ENCODE results near the gene NSMCE1.
"Not testable (repeated sequence)": the region's sequence is repeated elsewhere in the genome, so short reads cannot be mapped to it uniquely, and the experiment has no call there.

Gene NSMCE1

DNA sequence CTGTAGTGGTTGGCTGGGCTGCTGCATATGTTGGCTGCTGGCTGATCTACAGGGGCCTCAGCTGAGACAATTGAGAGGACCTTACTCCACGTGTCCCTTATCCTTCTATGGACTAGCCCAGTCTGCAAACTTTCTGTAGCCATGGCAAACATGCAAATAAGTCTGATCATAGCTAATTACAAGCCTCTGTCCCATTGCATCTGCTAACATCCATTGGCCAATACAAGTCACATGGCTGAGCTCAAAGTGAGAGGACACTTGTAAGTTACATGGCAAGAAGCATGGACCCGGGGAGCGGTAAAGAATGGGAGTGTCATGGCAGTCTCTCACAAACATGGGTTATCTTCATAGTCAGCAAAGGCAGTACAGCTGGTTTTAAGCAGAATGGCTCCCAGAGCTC lies 33.6 kb upstream of the NSMCE1 start:
- DNase-seq = no peak

DNA sequence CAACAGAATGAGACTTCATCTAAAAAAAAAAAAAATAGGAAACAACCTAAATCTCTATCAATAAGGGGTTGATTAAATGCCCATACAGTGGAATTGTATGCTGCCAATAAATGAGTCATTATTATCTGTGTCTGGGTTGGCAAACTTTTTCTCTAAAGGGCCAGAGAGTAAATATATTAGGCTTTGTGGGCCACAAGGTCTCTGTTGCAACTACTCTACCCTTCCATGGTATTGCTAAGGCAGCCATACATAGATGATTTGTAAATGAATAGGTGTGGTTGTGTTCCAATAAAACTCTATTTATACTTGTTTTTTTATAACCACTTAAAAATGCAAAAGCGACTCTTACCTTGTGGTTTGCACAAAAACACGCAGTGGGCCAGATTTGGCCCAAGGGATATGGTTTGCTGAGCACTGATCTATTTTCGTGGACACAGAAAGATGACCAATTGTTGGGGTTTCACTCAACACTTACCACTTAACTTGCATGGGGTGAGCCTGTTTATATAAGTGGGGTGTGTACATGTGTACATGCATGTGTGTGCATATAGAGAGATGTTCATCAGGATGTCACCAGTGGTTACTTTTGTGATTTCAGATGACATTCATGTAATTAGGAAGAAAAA lies 32.8 kb upstream of the NSMCE1 start:
- no peak for DNase-seq

DNA sequence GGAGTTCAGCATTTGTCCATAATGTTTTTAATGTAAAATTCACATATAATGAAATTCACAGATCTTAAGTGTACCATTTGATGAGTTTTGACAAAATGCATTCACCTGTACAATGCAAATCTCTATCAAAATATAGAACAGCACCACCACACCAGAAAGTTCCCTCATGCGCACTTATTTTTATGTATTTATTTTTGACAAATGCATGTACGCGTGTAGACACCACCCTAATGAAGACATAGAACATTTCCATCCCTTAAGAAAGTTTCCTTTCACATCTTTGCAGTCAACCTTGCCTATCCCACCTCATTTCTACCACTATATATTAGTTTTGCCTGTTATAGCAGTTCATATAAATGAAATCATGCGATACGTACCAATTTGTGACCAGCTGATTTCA lies 29.6 kb upstream of the NSMCE1 start:
- no peak for DNase-seq

DNA sequence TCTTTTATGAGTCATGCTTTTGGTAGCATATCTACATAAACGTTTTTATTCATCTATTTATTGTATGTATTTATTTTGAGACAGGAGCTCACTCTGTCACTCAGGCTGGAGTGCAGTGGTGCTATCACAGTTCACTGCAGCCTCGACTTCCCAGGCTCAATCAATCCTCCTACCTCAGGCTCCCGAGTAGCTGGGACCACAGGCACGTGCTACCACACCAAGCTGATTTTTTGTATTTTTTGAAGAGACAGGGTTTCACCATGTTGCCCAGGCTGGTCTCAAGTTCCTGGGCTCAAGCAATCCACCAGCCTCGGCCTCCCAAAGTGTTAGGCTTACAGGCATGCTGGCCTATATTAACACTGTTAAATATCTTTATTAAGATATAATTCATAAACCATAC lies 24.8 kb upstream of the NSMCE1 start:
- no peak for DNase-seq

DNA sequence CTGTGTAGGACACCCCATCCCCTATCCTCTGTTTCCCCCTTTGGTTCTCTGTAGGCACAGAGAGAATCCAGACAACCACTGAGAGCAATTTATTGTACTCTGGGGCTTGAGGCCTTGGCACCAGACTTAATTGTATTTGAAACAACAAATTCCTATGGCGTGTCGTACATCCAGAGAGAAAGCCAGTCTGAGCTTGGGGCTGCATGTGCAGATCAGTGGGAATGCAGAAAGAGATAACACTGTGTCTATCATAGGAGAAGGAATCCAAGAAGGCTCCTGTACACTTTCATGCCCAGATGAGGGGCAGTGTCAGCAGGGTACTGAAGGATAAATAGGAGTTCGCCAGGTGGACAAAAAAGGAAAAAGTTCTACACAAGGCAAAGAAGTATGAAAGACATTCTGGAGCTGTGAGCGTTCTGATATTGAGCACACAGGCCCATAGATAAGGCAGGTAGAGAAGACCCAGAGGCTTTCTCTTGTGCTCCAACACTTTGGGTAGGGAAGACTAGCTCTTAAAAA lies 23.2 kb upstream of the NSMCE1 start:
- DNase-seq = no peak

DNA sequence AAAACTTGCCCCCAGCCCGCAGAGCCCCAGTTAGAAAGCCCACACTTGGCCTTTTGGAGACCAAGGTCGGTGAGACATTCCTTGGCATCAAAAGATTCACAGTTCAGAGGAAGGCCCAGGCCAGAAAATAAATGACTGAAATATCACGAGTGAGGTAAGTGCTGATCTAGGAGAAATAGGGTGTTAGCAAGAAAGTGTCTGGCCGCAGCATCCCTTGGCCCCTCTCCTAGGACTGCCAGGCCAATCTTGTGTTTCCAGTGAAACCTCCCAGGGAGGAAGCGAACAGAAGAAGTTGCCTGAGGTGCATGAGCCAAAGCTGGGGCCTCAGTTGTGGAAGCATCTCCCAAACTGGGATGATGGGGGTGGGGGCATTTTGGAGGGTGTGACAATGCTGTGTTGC lies 22.5 kb upstream of the NSMCE1 start:
- no peak for DNase-seq

DNA sequence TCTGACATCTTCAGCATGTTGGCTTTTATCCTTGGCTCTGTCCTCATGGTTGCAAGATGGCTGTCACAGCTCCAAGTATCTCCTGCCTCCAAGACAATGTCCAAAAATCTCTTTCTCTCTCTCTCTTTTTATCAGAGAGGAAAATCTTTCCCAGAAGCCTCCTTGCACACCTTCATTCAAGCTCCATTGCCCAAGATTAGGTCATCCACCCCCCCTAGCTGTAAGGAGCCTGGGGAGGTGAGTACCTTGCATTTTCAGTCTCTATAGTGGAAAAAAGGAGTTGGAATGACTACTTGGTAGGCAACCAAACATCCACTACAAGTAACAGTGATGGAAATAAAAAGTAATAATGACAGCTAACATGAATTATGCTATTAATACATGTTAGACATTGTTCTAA lies 22.0 kb upstream of the NSMCE1 start:
- DNase-seq = no peak

DNA sequence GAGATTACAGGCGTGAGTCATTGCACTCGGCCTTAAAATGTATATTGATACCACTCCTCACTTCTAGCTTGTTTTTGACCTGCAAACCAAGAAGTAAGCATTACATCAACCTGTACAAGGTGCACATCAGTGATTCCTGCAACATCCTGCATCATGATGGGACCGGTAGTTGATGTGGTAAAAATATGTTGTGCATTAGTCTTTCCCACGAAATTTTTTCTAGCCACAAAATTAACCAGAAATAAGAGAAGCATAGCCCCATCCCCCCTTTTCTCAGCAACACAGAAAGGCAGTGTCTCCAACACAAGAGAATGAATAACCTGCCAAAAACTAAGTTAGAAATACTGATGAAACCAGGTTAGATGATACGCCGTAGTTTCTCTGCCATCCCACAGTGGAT lies 21.1 kb upstream of the NSMCE1 start:
- no peak for DNase-seq

DNA sequence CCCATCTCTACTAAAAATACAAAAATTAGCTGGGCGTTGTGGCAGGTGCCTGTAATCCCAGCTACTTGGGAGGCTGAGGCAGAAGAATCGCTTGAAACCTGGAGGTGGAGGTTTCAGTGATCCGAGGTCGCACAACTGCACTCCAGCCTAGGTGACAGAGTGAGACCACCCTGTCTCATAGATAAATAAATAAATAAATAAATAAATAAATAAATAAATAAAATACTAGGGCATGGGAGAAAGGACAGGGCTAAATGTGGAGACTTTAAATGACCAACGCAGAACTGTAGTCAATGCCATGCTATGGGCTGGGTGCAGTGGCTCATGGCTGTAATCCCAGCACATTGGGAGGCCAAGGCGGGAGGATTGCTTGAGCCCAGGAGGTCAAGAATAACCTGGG lies 19.7 kb upstream of the NSMCE1 start:
- DNase-seq = not testable (repeated sequence)

DNA sequence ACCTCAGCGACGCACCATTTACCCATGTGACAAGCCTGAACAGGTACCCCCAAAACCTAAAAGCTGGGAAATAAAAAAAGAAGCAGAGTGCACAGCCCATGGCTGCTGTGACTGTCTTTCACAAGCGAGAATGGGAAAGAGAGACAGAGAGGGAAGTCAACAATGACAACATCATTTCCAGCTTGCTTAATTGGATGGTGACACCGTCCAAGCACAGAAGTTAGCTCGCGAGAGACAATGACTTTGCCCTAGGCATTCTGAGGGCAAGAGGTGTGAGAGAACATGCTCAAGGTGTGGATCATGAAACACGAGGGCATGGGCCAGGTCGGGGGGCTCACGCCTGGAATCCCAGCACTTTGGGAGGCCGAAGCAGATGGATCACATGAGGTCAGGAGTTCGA lies 19.3 kb upstream of the NSMCE1 start:
- no peak for DNase-seq

DNA sequence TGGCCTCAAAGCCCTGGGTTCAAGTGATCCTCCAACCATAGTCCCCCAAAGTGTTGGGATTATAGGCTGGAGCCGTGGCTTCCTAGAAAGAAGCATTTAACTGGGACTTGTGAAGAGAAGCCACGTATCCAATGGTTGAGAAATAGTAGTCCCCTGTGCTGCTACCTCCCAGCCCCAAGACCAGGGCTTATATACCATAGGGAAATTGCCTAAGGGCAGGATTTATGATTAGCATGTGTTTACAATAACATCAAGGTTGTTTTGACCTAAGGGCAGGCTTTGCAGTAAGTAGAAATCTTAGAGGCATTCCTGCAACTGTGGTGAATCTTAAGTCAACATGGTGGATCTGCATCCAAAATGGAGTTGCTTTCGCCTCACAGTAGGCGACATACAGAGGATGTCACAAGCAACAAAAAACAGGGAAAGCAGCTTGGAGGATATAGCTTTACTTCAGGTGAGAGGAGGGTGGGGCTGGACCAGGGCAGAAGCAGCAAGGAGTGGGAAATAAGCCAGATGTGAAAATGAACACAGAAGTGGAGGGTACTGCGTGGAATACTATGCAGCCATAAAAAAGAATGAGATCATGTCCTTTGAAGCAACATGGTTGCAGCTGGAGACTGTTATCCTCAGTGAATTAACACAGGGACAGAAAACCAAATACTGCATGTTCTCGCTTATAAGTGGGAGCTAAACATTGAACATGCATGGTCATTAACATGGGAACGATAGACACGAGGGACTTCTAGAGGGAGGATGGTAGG lies 18.7 kb upstream of the NSMCE1 start:
- no peak for DNase-seq

DNA sequence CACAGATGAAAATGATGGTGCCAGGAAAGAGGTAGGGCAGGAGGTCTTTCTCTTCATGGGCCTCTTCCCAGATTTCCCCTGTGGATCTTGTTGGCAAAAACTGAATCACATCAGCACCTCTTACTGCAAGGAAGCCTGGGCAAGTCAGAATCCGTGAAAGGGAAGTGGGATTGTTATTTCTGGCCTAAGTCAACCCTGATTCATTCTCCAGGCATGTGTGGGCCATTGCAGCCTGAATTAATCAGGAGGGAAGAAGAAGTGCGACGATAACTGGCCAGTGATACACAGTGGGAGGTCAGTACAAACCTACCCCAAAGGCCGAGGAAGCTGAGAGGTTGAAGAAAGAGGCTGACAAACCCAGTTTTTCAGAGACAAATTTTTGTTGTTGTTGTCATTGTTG lies 17.9 kb upstream of the NSMCE1 start:
- DNase-seq = no peak

DNA sequence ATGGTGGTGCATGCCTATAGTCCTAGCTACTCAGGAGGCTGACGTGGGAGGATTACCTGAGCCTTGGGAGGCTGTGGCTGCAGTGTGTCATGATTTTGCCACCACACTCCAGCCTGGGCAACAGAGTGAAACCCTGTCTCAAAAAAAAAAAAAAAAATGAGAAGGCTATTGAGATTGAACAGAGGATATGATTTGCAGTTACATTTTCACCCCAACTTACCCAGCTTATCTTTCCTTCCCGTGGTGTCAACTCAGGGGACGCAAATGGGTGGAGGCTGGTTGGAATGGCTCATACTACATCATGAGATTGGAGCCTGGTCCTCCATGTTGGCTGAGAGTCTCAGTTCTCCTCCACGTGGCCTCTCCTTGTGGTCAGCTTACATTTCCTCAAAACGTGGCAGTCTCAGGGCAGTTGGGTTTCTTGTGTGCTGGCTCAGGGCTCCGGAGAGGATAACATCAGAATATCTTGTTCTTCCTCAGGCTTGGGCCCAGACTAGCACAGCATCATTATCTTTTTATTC lies 17.2 kb upstream of the NSMCE1 start:
- DNase-seq = no peak

DNA sequence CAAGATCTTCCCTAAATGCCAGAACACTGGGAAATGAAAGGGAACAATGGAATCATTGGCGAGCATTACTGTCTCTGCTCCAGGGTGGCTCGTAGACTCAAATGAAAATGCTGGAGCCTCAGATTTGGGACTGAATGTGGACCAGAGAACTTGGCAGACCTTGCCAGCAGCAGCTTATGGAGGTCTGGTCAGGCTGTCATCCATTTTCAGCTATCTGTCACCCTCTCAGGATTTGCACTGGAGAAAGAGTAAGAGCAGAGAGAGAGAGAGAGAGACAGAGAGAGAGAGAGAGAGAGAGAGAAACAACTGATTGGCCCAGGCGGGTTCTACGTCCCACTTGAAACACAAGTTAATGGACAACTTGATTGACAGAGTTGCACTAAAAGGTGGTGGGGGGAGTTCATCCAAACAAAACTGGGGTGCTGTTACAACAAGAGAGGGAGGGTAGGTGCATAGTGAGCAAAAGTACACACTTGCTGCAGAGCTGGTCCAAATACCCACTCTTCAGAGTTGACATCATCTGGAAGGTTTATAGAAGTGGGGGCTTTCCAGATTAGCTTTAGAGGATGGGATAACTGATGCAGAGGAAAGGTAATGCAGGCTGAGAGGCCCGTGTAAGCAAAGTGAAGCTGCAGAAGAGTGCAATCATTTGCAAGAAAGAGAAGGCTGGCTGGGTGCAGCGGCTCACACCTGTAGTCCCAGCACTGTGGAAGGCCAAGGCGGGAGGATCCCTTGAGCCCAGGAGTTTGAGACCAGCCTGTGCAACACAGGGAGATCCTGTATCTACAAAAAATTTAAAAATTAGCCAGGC lies 16.5 kb upstream of the NSMCE1 start:
- no peak for DNase-seq

DNA sequence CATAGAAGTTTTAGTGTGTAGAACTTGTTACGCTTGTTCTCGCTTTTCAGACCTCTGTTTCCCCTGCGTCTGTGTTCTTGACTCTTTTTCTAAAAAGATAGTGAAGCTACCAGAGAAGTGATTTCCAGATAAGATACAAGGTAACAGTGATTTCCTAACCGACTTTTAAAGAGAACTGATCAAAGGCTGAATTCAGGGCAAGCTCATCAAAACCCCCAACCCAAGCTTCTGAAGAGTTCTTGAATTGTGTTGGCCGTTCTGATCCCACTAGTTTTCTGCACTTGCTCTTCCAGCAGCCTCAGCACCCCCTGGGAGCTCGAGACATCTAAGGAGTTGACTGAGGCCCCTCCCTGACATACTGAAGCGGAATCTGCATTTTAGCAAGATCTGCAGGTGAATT lies 12.7 kb upstream of the NSMCE1 start:
- DNase-seq = no peak

DNA sequence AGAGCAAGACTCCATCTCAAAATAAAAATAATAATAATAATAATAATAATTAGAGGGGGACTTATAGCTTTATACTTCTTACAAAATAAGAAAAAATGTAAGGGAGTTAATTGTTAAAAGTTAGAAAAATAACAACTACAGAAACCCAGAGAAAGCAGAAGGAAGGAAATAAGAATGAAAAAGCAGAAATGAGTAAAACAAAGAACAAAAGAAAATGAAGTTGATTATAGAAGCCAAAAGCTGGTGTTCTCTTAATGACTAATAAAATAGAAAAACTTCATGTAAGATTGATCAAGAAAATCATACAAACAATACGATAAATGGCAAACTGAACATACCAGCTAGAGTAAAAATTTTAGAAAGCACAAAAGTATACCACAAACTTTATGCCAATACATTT lies 6.8 kb upstream of the NSMCE1 start:
- DNase-seq = no peak

DNA sequence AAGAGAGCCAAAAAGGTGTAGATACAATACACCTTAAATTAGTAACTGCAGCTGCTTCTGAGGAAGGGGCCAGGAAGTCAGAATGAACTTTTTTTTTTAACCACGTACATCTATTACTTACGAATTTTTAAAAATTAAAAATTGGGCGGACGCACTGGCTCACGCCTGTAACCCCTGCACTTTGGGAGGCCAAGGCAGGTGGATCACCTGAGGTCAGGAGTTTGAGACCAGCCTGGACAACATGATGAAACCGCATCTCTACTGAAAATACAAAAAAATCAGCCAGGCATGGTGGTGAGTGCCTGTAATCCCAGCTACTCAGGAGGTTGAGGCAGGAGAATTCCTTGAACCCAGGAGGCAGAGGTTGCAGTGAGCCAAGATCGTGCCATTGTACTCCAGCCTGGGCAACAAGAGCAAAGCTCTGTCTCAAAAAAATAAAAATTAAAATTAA lies 5.9 kb upstream of the NSMCE1 start:
- DNase-seq = not testable (repeated sequence)

DNA sequence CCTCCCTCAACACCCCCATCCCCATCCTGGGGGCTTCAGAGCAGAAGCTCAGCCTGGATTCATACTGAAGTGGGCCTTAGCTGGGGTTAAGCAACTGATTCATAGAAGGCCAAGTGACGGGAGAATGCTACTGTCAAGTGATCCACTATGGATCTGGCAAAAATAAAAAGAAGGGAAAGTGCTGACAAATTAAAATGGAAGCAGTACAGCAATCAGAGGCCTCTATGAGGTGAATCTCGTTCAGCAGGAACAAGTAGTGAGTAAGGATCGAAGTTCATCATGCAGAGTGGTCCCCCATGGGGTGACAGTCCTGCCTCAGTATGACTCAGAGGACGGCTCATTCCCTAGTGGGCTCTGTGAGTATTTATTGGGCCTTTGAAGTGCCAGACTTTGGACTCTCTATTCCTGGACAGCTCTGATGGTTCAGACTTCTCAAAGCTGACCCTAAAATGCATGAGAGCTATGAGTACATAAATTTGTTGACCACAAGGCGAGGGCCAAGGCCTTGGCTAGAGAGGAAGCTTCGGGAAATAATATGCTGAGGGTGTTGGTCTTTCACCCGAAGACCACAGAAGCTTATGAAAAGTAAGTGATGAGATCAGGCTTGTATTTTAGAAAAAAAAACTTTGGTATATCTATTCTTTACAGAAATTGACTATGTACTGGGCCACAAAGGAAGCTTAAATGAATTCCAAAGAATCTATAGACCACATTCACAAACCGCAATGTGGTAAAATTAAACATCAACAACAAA lies 5.3 kb upstream of the NSMCE1 start:
- DNase-seq = no peak

DNA sequence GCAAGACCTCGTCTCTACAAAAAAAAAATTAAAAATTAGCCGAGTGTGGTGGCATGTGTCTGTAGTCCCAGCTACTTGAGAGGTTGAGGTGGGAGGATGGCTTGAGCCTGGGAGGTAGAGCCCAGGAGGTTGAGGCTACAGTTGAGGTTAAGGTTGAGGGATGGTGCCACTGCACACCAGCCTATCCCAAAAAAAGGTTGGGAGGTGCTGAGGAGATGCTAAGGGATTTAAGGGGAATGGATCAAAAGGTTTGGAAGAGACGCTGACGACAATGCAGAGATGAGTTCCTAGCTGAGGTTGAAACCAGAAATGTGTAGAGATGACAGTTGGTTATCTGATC lies 4.7 kb upstream of the NSMCE1 start:
- no peak for DNase-seq

DNA sequence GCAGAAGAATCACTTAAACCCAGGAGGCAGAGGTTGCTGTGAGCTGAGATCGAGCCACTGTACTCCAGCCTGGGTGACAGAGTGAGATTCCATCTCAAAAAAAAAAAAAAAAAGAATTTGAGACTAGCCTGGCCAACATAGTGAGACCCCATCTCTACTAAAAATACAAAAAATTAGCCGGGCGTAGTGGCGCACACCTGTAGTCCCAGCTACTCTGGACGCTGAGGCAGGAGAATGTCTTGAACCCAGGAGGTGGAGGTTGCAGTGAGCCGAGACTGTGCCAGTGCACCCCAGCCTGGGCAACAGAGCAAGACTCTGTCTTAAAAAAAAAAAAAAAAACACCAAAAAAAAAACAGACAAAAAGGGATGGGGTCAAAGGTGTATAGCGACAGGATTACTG lies 4.1 kb upstream of the NSMCE1 start:
- not testable (repeated sequence) for DNase-seq

DNA sequence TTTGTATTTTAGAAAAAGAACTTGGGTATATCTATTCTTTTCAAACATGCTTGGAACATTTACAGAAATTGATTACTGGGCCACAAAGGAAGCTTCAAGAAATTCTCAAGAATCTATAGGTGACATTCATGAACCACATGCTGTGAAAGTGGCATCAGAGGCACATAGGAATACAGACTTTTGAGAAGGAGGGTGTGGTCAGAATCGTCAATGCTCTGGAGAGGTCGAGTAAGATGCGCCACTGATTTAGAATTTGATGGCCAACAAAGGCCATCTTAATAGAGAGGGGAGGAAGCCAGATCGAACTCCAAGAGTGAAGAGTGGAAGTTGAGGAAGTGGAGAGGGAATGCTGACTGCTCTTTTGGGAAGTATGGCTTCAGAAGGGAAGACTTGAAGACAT lies 3.5 kb upstream of the NSMCE1 start:
- no peak for DNase-seq

DNA sequence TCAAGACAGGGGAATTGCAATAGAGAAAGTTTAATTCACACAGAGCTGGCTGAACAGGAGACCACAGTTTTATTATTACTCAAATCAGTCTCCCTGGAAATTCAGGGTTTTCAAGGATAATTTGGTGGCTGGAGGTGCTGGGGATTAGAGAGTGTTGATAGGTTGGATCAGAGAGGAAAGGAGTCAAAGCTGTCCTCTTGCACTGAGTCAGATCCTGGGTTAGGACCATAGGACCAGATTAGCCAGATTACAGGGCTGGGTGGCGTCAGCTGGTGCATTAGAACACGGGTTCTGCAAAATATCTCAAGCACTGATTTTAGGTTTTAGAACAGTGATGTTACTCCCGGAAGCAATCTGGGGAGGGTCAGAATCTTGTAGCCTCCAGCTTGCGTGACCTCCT lies 1.8 kb upstream of the NSMCE1 start:
- no peak for DNase-seq

Measured in activated CD4-positive, alpha-beta T cell treated with anti-CD3 and anti-CD28 coated beads for 1 hour (primary cell).